GM19023 (cell line): ENCODE measurements around the gene TPTE.
"Not testable (repeated sequence)": the region's sequence is repeated elsewhere in the genome, so short reads cannot be mapped to it uniquely, and the experiment has no call there.

Experiments used
- ATAC-seq: cut with Tn5 transposase; IDR thresholded peaks from one replicate; pipeline ENCODE4 v1.9.1; 2021; ENCODE audit warnings: mild to moderate bottlenecking, moderate library complexity; ENCODE audit not compliant: unreplicated experiment

TPTE gene

DNA sequence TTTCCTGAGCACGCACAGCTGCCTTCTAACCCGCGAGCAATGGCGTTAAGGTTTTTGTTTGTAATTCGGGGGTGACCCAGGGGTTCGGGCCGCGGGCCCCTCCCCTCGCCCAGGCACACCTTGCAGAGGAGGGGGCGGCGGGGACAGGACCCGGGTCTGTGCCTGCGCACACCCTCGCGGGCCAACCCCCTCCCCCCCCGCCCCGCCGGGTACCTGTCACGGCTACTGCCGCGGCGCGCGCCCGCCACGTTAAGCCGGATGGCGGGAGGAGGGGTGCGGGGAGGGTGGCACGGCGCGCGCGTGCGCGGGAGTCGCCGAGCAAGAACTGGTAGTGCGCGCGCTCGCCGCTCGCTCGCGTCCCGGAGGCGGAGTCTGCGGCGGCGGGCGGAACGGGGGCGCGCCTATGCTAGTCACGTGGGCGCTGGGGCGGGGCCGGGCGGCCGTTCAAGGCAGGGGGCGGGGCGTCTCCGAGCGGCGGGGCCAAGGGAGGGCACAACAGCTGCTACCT is at the start of gene TPTE:
Gene TPTE (plus strand): TSS at position 493 of the 508 bp plus-strand sequence. CDS start 17,141 bp downstream, outside the sequence.
- ATAC-seq, result no peak

- not testable (repeated sequence) for ATAC-seq
These were observed 49.4 kb upstream of the TPTE start for GRCh38 chr21:10471999-10472398.

DNA sequence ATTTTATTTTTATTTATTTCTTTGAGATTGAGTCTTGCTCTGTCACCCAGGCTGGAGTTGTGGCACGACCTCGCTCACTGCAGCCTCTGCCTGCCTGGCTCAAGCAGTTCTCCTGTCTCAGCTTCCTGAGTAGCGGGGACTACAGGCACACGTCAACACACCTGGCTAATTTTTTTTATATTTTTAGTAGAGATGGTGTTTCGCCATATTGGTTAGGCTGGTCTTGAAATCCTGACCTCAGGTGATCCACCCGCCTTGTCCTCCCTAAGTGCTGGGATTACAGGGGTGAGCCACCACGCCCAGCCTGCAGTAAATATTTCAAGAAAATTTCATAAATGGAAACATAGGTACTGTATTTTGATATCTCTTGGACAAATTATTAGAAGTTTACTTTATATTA is 43.6 kb upstream of the TPTE start:
- not testable (repeated sequence) for ATAC-seq

- not testable (repeated sequence) for ATAC-seq
These were observed 41.5 kb upstream of the TPTE start for GRCh38 chr21:10479875-10480274.

- not testable (repeated sequence) for ATAC-seq
These were observed 36.5 kb upstream of the TPTE start for GRCh38 chr21:10484864-10485263.

DNA sequence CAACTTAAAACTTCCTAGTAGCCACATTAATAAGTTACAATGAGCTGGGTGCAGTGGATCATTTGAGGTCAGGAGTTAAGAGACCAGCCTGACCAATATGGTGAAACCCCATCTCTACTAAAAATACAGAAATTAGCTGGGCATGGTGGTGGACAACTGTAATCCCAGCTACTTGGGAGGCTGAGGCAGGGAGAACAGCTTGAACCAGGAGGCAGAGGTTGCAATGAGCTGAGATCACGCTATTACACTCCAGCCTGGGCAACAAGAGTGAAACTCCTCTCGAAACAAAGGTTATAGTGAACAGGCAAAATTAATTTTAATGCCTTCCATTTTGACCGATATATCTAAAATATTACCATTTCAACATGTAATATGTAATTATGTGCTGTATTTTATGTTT is 30.9 kb upstream of the TPTE start:
- not testable (repeated sequence) for ATAC-seq

- ATAC-seq, result no peak
These were observed 10.3 kb upstream of the TPTE start for GRCh38 chr21:10511116-10511515.

- not testable (repeated sequence) for ATAC-seq
These were observed 4.5 kb upstream of the TPTE start for GRCh38 chr21:10516889-10517288.

DNA sequence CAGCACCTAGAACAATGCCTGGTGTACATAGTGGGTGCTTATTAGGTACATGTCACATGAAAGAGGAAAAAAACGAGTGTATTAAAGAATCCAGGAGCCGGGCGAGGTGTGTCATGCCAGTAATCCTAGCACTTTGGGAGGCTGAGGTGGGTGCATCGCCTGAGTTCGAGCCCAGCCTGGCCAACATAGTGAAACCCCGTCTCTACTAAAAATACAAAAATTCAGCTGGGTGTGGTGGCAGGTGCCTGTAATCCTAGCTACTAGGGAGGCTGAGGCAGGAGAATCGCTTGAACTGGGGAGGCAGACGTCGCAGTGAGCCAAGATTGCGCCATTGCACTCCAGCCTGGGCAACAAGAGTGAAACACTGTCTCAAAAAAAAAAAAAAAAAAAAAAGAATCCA is 3.5 kb upstream of the TPTE start:
- not testable (repeated sequence) for ATAC-seq

GRCh38 chr21:10521835-10522500 is 585 bp downstream of the TPTE start:
- ATAC-seq, result not testable (repeated sequence)

- ATAC-seq, result no peak
These were observed 18.6 kb downstream of the TPTE start for GRCh38 chr21:10539956-10540355.

DNA sequence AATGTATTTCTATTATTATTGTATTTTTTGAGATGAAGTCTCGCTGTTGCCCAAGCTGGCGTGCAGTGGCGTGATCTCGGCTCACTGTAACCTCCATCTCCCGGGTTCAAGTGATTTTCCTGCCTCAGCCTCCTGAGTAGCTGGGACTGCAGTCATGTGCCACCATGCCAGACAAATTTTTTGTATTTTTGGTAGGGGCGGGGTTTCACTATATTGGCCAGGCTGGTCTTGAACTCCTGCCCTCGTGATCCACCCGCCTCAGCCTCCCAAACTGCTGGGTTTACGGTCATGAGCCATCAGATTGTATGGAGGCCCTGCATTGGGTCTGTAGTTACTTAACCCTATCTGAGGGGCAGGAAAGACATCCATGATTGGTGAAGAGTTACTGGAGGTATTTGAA is 23.0 kb downstream of the TPTE start:
- ATAC-seq, result not testable (repeated sequence)

GRCh38 chr21:10547868-10548267 is 26.5 kb downstream of the TPTE start:
- not testable (repeated sequence) for ATAC-seq

DNA sequence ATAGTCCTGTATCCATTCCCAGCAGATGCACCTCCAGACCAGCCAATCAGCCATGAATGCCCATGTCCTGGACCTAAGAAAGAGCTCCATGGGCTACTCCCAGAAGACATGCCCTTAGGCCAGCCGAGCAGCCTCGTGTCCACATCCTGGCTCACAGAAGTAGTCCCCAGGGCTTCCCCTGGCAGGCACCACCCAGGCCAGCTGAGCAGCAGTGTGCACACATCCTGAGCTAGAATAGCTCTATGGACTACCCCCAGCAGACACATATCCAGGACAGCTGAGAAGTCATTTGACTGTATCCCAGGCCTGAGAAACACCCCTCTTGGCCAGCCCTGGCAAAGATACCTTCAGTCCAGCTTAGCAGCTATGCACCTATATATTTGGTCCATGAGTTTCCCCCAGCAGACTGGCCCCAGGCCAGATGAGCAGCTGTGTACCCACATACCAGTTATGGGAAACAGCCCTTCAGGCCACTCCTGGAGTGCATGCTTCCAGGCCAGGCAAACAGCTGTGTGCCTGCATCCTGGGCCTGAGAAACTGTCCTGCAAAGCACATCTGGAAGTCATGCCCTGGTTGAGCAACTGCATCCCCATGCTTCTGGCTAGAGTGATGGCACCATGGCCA is 27.1 kb downstream of the TPTE start:
- ATAC-seq, result not testable (repeated sequence)

- ATAC-seq, result not testable (repeated sequence)
These were observed 49.4 kb downstream of the TPTE start for GRCh38 chr21:10570803-10571202.

- ATAC-seq, result not testable (repeated sequence)
These were observed 53.3 kb downstream of the TPTE start for GRCh38 chr21:10574531-10575310.

DNA sequence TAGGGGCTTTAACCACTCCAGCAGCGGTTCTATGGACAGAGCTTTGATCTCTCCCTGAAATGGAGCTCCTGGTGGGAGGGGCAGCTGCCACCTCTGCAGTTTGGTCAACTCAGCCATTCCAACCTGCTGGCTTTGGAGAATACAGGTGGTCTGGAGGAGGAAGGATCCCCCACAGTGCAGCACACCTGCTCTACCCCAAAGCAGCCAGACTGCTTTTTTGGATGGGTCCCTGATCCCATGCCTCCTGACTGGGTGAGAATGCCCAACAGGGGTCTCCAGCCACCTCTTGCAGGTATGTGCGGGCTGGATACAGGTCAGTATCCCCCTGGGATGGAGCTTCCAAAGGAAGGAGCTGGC is 53.9 kb downstream of the TPTE start:
- no peak for ATAC-seq

DNA sequence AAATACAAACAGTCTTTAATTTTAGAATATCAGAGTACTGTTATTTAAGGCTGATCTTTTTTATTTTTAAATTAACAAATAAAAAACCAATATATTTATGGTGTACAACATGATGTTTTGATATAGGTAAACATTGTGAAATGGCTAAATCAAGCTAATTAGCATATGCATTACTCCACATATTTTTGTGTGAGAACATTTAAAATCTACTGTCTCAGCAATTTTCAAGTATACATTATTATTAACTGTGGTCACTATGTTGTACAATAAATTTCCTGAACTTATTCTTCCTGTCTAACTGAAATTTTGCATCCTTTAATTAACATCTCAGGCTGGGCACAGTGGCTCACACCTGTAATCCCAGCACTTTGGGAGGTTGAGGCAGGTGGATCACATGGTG is 57.5 kb downstream of the TPTE start:
- not testable (repeated sequence) for ATAC-seq

DNA sequence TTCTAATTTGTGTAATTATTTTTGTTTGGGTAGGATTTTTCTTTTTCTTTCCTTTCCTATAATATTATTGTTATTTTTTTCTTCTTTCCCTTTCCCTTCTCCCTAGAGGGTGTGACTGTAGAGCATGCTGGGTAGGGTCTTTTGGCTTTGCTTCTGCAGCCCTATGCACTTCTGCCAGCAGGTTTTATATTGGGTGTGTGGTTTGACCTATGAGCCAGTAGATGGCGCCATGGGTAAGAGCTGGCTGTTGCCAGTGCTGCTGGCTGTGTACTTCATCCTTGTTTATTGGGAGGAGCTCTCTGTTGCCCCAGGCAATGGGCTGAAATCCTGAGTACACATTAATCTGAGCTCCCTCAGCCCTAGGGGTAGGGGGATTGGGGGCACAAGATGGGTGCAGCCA is 67.7 kb downstream of the TPTE start:
- not testable (repeated sequence) for ATAC-seq

DNA sequence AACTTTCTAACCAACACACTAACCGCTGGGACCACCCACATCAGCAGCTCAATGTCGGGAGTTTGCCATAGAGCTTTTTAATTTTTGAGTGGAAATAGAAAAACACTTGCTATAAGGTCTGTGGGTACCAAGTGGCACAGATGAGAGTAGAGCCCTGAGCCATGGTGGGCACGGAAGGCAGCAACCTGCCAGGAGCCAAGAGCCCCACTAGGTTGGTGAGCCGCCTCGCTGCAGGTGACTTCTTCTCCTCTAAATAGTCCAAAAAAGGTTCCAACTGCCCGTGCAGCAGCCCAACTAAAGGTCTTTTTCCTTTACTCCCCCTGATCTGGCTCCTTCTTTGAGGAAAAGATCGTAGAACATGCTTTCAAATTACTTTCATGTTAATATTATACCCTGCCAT is 85.7 kb downstream of the TPTE start:
- ATAC-seq, result not testable (repeated sequence)

DNA sequence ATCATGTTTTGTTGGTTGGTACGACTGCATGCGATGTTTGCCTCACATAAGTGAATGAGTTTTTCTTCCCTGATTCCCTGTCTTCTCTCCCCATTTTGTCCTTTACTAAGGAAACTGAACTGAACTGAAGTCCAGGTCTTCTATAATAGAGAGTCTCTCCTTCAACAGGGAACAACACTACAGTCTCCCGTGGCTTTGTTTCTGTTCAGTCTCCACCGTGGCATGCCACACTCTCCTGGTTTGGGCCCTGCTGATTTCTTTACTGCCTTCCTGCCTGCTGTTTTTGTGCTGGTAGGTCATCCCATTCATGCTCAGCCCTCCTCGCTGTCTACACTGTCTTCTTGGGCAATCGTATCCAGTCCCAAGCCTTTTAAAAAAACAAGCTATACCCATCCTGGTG is 92.9 kb downstream of the TPTE start:
- not testable (repeated sequence) for ATAC-seq

- not testable (repeated sequence) for ATAC-seq
These were observed 94.7 kb downstream of the TPTE start for GRCh38 chr21:10616061-10616460.
